ENCODE results near the gene DSCAML1. TPM values are rescaled to one million over a fixed set of nuclear protein-coding genes. Genes with fewer than 3 reads are reported as not detected.

The DSCAML1 gene
- total RNA-seq, 6 donors from 2014 or later = 0.30 to 3.1 (median 1.3) TPM

DNA sequence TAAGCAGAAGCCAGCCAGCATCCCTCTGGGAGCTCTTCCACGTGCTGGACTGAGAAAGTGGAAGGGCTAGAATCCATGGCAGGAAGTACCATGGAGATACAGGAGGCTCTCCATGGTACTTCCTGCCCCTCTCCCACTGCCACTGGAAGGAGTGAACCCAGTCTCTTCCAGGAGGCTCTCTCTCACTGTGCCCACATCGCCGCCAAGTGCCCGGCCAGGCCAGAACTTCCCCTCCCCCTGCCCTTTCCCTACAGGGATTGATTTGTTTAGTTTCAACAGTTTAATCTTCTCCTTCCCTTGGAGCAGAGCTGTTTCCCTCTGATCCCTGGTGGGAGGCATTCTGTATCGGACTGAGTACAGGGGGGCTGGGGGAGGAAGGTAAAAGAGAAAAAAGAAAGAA lies 133.6 kb downstream of the DSCAML1 start:
- Histone ChIP-seq H3K4me3 (no peak overlapping the region), H3K4me1 (peaks cover 4 to 18% (median 13%) of the 10 kb centered on the region in 4 donors), H3K27ac (no peak overlapping the region), H3K36me3 (no peaks in the 10 kb centered on the region), H3K27me3 (no peaks in the 10 kb centered on the region), H3K9me3 (no peaks in the 10 kb centered on the region)
- ATAC-seq (ENCODE audit: low FRiP score in 2 of 2) (no peak), DNase-seq (no peak)
- WGBS, 2 donors = 27 to 29% methylated on average over 5 of the region's 5 CpGs
- TF ChIP-seq EP300 (IDR thresholded peaks at IDR 0.05) (no peak), POLR2A (IDR thresholded peaks at IDR 0.05) (no peak), POLR2AphosphoS5 (IDR thresholded peaks at IDR 0.05) (no peak)
- TF ChIP-seq, protein P1, sequence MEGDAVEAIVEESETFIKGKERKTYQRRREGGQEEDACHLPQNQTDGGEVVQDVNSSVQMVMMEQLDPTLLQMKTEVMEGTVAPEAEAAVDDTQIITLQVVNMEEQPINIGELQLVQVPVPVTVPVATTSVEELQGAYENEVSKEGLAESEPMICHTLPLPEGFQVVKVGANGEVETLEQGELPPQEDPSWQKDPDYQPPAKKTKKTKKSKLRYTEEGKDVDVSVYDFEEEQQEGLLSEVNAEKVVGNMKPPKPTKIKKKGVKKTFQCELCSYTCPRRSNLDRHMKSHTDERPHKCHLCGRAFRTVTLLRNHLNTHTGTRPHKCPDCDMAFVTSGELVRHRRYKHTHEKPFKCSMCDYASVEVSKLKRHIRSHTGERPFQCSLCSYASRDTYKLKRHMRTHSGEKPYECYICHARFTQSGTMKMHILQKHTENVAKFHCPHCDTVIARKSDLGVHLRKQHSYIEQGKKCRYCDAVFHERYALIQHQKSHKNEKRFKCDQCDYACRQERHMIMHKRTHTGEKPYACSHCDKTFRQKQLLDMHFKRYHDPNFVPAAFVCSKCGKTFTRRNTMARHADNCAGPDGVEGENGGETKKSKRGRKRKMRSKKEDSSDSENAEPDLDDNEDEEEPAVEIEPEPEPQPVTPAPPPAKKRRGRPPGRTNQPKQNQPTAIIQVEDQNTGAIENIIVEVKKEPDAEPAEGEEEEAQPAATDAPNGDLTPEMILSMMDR (IDR thresholded peaks at IDR 0.05) = no peak

DNA sequence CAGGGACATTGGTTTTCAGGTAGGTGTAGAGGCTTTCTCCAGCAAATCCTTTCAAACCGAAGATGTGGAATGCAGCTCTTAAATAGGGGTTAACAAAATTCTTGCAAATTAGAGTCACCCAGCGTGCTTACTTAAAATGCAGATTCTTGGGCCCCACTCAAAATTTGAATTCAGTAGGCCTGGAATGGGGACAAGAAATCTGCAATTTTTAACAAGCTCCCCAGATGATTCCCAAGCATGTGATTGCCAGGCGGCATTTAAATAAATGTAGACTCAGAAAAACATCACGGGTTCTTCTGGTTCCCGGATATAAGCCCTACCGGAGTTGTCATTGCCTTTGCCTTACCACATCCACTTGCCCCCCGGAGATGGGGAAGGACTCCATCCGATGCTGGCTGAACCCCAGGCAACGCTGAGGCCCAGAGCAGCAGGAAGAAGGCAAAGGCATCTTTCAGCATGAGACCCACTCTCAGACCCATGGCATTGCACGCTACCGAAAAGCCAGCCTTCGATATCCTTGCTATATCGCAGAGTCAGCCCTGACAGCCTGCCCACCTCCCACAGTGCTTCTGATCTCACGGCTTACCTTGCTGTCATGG lies 134.2 kb downstream of the DSCAML1 start:
- Histone ChIP-seq H3K36me3 (no peaks in the 10 kb centered on the region), H3K4me3 (no peak overlapping the region), H3K27ac (no peak overlapping the region), H3K4me1 (peaks cover 4 to 18% (median 13%) of the 10 kb centered on the region in 4 donors), H3K27me3 (no peaks in the 10 kb centered on the region), H3K9me3 (no peaks in the 10 kb centered on the region)
- no peak for ATAC-seq (ENCODE audit: low FRiP score in 2 of 2)
- TF ChIP-seq EP300 (IDR thresholded peaks at IDR 0.05) = no peak
- TF ChIP-seq POLR2AphosphoS5 (IDR thresholded peaks at IDR 0.05) = no peak
- TF ChIP-seq, protein P1 (IDR thresholded peaks at IDR 0.05) = no peak
- TF ChIP-seq POLR2A (IDR thresholded peaks at IDR 0.05) = no peak
- WGBS, 2 donors = 94% methylated on average over 12 to 14 of the region's 14 CpGs
- no peak for DNase-seq

DNA sequence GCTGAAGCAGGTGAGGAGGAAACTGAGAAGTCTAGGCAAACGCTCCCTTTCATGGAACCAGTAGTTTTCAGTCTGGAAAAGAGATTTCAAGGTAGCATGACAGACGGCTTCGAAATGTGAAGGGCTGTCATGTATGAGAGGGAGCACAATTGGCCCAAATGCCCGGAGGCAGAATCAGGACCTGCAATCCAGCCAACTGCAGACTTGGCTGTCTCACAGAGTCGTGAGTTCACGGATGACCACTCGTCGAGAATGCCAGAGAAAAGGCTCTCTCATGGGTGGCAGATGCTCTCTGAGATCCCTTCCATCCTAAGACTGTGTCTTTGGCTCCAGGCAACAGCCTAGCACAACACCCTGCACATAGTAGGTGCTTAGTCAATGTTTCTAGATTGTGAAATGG lies 134.8 kb downstream of the DSCAML1 start:
- H3K4me1 ChIP-seq = peaks cover 4 to 18% (median 13%) of the 10 kb centered on the region in 4 donors
- no peaks in the 10 kb centered on the region for H3K9me3 ChIP-seq
- ATAC-seq (ENCODE audit: low FRiP score in 2 of 2) (no peak), DNase-seq (no peak)
- no peak overlapping the region for H3K4me3 ChIP-seq
- WGBS, 2 donors = 88 to 95% methylated on average over 8 of the region's 8 CpGs
- H3K36me3 ChIP-seq = no peaks in the 10 kb centered on the region
- TF ChIP-seq POLR2A (IDR thresholded peaks at IDR 0.05) (no peak), POLR2AphosphoS5 (IDR thresholded peaks at IDR 0.05) (no peak), EP300 (IDR thresholded peaks at IDR 0.05) (no peak)
- TF ChIP-seq, protein P1 (IDR thresholded peaks at IDR 0.05) = no peak
- H3K27me3 ChIP-seq = no peaks in the 10 kb centered on the region
- H3K27ac ChIP-seq = no peak overlapping the region

DNA sequence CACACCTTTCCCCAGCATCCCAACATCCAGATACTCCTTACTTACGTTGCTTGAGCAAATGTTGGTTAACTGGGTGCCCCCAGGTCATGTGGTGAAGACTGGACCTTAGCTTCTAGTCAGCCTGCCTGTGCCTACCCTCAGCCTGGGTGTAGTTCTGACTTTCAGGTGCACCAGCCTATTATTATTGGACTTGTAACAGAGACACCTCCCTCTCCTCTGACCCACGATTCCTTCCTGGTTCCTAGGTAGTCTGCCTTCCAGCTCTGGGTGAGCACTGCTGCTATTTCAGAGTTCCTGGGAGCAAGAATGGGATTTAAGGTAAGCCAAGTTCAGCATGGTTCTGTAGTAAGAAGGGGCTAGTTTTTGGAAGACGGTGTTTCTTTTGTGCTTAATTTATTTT lies 138.2 kb downstream of the DSCAML1 start:
- H3K27me3 ChIP-seq = no peaks in the 10 kb centered on the region
- peaks cover 2 to 8% (median 4%) of the 10 kb centered on the region in 4 donors for H3K4me1 ChIP-seq
- 92 to 94% methylated on average over 3 of the region's 3 CpGs for WGBS, 2 donors
- no peaks in the 10 kb centered on the region for H3K9me3 ChIP-seq
- H3K27ac ChIP-seq = no peak overlapping the region
- no peak overlapping the region for H3K4me3 ChIP-seq
- no peaks in the 10 kb centered on the region for H3K36me3 ChIP-seq
- ATAC-seq (ENCODE audit: low FRiP score in 2 of 2) (no peak), DNase-seq (no peak)
- no peak for TF ChIP-seq POLR2AphosphoS5 (IDR thresholded peaks at IDR 0.05)
- TF ChIP-seq EP300 (IDR thresholded peaks at IDR 0.05) = no peak

DNA sequence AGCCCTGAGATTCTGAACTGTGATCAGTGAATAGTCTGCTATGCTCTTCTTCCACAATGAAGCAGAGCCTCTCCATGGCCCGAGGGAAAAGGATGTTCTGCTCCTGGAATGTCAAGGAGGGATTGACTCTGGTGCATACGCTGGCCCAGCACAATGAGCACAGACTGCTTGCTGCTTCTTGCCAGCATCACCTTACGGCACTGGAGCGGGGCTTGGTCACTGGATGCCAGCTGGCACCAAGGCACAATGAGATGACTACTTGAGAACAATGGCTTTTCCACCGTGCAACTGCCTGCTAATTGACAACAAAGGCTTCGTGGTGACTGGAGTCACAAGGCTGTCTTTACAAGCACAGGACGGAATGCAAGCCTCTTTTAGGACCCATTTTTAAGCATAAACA lies 139.2 kb downstream of the DSCAML1 start:
- 80 to 83% methylated on average over 1 to 7 of the region's 7 CpGs for WGBS, 2 donors
- Histone ChIP-seq H3K27me3 (no peaks in the 10 kb centered on the region), H3K4me1 (no peaks in the 10 kb centered on the region), H3K36me3 (no peaks in the 10 kb centered on the region), H3K4me3 (no peak overlapping the region), H3K9me3 (no peaks in the 10 kb centered on the region), H3K27ac (no peak overlapping the region)
- TF ChIP-seq POLR2AphosphoS5 (IDR thresholded peaks at IDR 0.05) (no peak), EP300 (IDR thresholded peaks at IDR 0.05) (no peak), POLR2A (IDR thresholded peaks at IDR 0.05) (no peak)
- TF ChIP-seq, protein P1 (IDR thresholded peaks at IDR 0.05) = no peak
- DNase-seq = no peak
- no peak for ATAC-seq (ENCODE audit: low FRiP score in 2 of 2)

Data from upper lobe of left lung (tissue), 6 donors.